Measurements from ENCODE around the gene CENPE.

GRCh38 chr4:103197765-103198110 lies 405 bp downstream of the CENPE start:
- TF ChIP-seq POLR2A (IDR thresholded peaks at IDR 0.05): no peak
- no peak for TF ChIP-seq CTCF (IDR thresholded peaks at IDR 0.05)

Data from heart left ventricle (tissue), 13 donors.